ENCODE results near the gene C2orf76. TPM values are rescaled to one million over a fixed set of nuclear protein-coding genes. Genes with fewer than 3 reads are reported as not detected.

The C2orf76 gene
- total RNA-seq, 1 donor from 2014 or later = 11.7 TPM

DNA sequence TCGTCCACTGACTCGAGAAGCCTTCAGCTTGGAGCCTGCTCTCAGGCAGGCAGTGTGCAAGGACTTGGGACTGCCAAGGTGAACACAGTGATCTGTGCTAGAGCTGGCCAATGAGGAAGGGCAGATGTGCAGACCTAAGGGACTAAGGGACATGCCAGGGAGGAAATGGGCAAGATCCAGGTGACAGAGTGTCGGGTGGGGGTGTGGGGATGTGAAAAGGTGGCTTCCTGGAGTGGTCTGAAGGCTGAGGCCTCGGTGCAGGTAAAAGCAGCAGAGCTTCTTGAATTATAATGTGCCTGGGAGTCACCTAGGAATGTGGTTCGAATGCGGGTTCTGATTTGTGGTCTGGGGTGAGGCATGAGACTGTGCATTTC is 101.0 kb downstream of the C2orf76 start:
- Mint-ChIP-seq H3K9me3 (no peaks in the 10 kb centered on the region), H3K36me3 (no peaks in the 10 kb centered on the region), H3K4me1 (ENCODE audit: unreplicated experiment) (no peaks in the 10 kb centered on the region), H3K27ac (no peak overlapping the region), H3K27me3 (peaks cover 10% of the 10 kb centered on the region), H3K4me3 (no peak overlapping the region)
- no peak for DNase-seq (ENCODE audit: extremely low spot score, unreplicated experiment)
- TF ChIP-seq, protein P1, sequence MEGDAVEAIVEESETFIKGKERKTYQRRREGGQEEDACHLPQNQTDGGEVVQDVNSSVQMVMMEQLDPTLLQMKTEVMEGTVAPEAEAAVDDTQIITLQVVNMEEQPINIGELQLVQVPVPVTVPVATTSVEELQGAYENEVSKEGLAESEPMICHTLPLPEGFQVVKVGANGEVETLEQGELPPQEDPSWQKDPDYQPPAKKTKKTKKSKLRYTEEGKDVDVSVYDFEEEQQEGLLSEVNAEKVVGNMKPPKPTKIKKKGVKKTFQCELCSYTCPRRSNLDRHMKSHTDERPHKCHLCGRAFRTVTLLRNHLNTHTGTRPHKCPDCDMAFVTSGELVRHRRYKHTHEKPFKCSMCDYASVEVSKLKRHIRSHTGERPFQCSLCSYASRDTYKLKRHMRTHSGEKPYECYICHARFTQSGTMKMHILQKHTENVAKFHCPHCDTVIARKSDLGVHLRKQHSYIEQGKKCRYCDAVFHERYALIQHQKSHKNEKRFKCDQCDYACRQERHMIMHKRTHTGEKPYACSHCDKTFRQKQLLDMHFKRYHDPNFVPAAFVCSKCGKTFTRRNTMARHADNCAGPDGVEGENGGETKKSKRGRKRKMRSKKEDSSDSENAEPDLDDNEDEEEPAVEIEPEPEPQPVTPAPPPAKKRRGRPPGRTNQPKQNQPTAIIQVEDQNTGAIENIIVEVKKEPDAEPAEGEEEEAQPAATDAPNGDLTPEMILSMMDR (conservative IDR thresholded peaks at IDR 0.05) = no peak

DNA sequence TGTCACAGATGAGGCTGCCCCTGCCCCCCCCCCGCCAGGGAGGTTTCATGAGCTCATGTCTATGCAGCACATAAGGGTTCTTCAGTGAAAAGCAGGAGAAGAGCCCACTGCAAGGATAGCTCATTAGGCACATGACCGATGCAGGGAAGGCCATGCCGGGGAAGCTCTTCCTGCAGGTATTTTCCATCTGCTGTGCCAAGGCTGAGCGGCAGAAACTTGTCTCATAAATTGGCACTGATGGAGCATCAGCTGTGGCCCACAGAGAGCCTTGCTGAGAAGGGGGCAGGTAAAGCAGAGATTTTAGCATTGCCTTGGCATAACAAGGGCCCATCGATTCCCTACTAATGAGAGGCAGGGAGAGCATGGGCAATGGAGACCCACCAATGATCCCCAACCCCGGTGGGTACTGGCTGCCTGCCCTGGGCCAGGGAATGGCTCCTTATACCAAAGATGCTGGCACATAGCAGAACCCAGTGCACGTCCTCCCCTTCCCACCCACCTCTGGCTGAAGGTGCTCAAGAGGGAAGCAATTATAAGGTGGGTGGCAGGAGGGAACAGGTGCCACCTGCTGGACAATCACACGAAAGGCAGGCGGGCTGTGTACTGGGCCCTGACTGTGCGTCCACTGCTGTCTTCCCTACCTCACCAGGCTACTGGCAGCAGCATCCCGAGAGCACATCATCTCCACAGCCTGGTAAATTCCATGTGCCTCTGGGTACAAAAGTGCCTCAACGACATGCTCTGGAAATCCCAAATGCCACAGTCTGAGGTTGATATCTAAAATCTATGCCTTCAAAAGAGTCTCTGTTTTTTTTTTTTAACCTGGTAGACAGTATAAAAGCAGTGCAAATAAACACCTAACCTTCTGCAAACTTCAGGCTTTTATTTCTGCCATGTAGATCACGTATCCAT is 101.6 kb downstream of the C2orf76 start:
- no peaks in the 10 kb centered on the region for H3K4me1 Mint-ChIP-seq (ENCODE audit: unreplicated experiment)
- peaks cover 10% of the 10 kb centered on the region for H3K27me3 Mint-ChIP-seq
- H3K27ac Mint-ChIP-seq = no peak overlapping the region
- H3K9me3 Mint-ChIP-seq = no peaks in the 10 kb centered on the region
- DNase-seq (ENCODE audit: extremely low spot score, unreplicated experiment) = no peak
- TF ChIP-seq, protein P1 (conservative IDR thresholded peaks at IDR 0.05) = peak; percentile 81
- no peaks in the 10 kb centered on the region for H3K36me3 Mint-ChIP-seq
- no peak overlapping the region for H3K4me3 Mint-ChIP-seq

DNA sequence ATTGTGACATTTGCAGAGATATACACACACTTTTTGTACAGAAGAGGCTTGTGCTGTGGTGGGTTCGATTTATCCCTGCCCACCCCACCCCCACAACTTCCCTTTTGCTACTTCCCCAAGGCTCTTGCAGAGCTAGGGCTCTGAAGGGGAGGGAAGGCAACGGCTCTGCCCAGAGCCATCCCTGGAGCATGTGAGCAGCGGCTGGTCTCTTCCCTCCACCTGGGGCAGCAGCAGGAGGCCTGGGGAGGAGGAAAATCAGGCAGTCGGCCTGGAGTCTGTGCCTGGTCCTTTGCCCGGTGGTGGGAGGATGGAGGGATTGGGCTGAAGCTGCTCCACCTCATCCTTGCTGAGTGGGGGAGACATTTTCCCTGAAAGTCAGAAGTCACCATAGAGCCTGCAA is 103.0 kb downstream of the C2orf76 start:
- H3K9me3 Mint-ChIP-seq = no peaks in the 10 kb centered on the region
- H3K36me3 Mint-ChIP-seq = no peaks in the 10 kb centered on the region
- H3K27ac Mint-ChIP-seq = no peak overlapping the region
- TF ChIP-seq, protein P1 (conservative IDR thresholded peaks at IDR 0.05) = no peak
- no peak for DNase-seq (ENCODE audit: extremely low spot score, unreplicated experiment)
- peaks cover 8% of the 10 kb centered on the region for H3K4me1 Mint-ChIP-seq (ENCODE audit: unreplicated experiment)
- H3K4me3 Mint-ChIP-seq = no peak overlapping the region
- peaks cover 10% of the 10 kb centered on the region for H3K27me3 Mint-ChIP-seq

DNA sequence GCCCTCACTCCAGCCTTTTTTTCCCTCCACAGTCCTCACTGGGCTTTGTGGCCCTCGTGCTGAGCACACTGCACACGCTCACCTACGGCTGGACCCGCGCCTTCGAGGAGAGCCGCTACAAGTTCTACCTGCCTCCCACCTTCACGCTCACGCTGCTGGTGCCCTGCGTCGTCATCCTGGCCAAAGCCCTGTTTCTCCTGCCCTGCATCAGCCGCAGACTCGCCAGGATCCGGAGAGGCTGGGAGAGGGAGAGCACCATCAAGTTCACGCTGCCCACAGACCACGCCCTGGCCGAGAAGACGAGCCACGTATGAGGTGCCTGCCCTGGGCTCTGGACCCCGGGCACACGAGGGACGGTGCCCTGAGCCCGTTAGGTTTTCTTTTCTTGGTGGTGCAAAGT is 103.6 kb downstream of the C2orf76 start:
- TF ChIP-seq, protein P1 (conservative IDR thresholded peaks at IDR 0.05) = no peak
- H3K4me1 Mint-ChIP-seq (ENCODE audit: unreplicated experiment) = peaks cover 8% of the 10 kb centered on the region
- H3K36me3 Mint-ChIP-seq = no peaks in the 10 kb centered on the region
- no peaks in the 10 kb centered on the region for H3K9me3 Mint-ChIP-seq
- H3K27me3 Mint-ChIP-seq = peaks cover 10% of the 10 kb centered on the region
- H3K27ac Mint-ChIP-seq = no peak overlapping the region
- no peak overlapping the region for H3K4me3 Mint-ChIP-seq
- DNase-seq (ENCODE audit: extremely low spot score, unreplicated experiment) = no peak

DNA sequence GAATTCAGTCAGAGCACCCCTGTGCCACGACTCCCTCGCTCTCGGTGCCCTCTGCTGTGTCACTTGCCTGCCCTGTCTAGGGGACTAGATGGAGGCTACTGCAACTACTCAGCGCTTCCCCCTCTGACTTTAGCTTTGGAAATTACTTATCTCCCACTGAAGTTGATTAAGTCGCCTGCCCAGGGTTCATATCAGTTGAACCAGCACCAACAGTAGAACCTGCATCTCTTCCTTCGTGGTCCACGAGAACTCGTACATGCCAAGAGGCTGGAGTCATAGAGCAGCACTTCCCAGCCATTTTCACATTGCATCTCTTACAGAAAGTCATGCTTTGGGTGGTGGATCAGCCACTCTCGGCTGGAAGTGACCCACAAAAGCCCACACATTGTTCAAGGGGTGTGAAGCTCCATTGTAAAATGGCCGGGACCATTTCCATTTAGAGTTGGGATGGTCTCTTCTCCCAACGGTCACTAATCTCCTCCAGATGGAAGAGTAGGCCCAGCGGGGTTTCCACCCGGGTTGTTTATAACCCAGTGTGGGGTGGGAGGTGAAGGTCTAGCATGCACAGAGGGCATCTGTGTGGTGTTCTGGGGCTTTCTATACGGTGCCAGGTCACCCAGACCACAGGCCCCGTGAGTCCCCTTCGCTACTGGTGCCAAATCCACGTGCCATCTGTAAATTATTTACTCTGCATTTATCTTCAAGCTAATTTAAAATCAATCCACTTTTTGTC is 105.0 kb downstream of the C2orf76 start:
- H3K36me3 Mint-ChIP-seq = no peaks in the 10 kb centered on the region
- no peaks in the 10 kb centered on the region for H3K9me3 Mint-ChIP-seq
- TF ChIP-seq, protein P1 (conservative IDR thresholded peaks at IDR 0.05) = no peak
- H3K4me1 Mint-ChIP-seq (ENCODE audit: unreplicated experiment) = peaks cover 8% of the 10 kb centered on the region
- peaks cover 5% of the 10 kb centered on the region for H3K27me3 Mint-ChIP-seq
- H3K4me3 Mint-ChIP-seq = no peak overlapping the region
- no peak overlapping the region for H3K27ac Mint-ChIP-seq
- no peak for DNase-seq (ENCODE audit: extremely low spot score, unreplicated experiment)
